ENCODE data around the gene WIPF1.
A peak's percentile ranks its signal among the peaks of the same experiment; 100 is the strongest.

Gene WIPF1

GRCh38 chr2:174563530-174564282 is 33.9 kb downstream of the WIPF1 start:
- no peaks in the 10 kb centered on the region for H3K27me3 ChIP-seq (ENCODE audit: control insufficient read depth in 1 of 2, insufficient read depth in 1 of 2, low read length in 2 of 2)
- H2BK120ac ChIP-seq (ENCODE audit: low read depth, low read length) = no peak overlapping the region
- no peak overlapping the region for H2BK15ac ChIP-seq (ENCODE audit: low read depth, poor library complexity, severe bottlenecking)
- no peak for DNase-seq
- H3K23ac ChIP-seq (ENCODE audit: low read length in 2 of 2) = no peak overlapping the region
- no peak overlapping the region for H3K4me2 ChIP-seq (ENCODE audit: low read length, poor library complexity, severe bottlenecking)
- H4K8ac ChIP-seq (ENCODE audit: low read length) = no peak overlapping the region
- H3K4ac ChIP-seq (ENCODE audit: low read depth in 1 of 2, low read length in 2 of 2) = no peak overlapping the region
- no peak overlapping the region for H3K14ac ChIP-seq (ENCODE audit: low read length in 2 of 2)
- H3K4me1 ChIP-seq (ENCODE audit: control insufficient read depth, insufficient read depth, low read depth, low read length) = no peaks in the 10 kb centered on the region
- no peak overlapping the region for H4K91ac ChIP-seq (ENCODE audit: low read length)
- WGBS = 95% methylated on average over 2 of the region's 5 CpGs
- no peaks in the 10 kb centered on the region for H3K9me3 ChIP-seq (ENCODE audit: control insufficient read depth, low read length)
- no peak overlapping the region for H2BK12ac ChIP-seq (ENCODE audit: low read length in 2 of 2)
- no peaks in the 10 kb centered on the region for H3K79me1 ChIP-seq (replicated peaks; ENCODE audit: low read length, poor library complexity, severe bottlenecking)
- H3K36me3 ChIP-seq (ENCODE audit: control insufficient read depth in 1 of 2, insufficient read depth in 2 of 2, low read depth in 1 of 2, low read length in 2 of 2) = peaks cover 20 to 80% of the 10 kb centered on the region in 2 experiments
- H2AFZ ChIP-seq (ENCODE audit: low read depth, low read length) = no peak overlapping the region
- no peak overlapping the region for H2AK5ac ChIP-seq (ENCODE audit: low read length, severe bottlenecking)
- H2BK5ac ChIP-seq (ENCODE audit: low read depth, low read length, poor library complexity, severe bottlenecking) = no peak overlapping the region
- no peak overlapping the region for H3K9ac ChIP-seq (ENCODE audit: low read length)
- no peak overlapping the region for H3K4me3 ChIP-seq (ENCODE audit: insufficient read depth in 1 of 2, low read depth in 1 of 2, low read length in 2 of 2)
- H3K27ac ChIP-seq (ENCODE audit: low read length, poor library complexity, severe bottlenecking) = no peak overlapping the region
- H3K18ac ChIP-seq (ENCODE audit: low read depth in 1 of 2, low read length in 2 of 2) = no peak overlapping the region

GRCh38 chr2:174561972-174562370 is 35.6 kb downstream of the WIPF1 start:
- no peak overlapping the region for H2BK5ac ChIP-seq (ENCODE audit: low read depth, low read length, poor library complexity, severe bottlenecking)
- no peak overlapping the region for H3K18ac ChIP-seq (ENCODE audit: low read depth in 1 of 2, low read length in 2 of 2)
- H4K91ac ChIP-seq (ENCODE audit: low read length) = no peak overlapping the region
- H3K23ac ChIP-seq (ENCODE audit: low read length in 2 of 2) = no peak overlapping the region
- 89% methylated on average over 5 of the region's 5 CpGs for WGBS
- no peaks in the 10 kb centered on the region for H3K27me3 ChIP-seq (ENCODE audit: control insufficient read depth in 1 of 2, insufficient read depth in 1 of 2, low read length in 2 of 2)
- no peak overlapping the region for H4K8ac ChIP-seq (ENCODE audit: low read length)
- no peak overlapping the region for H3K4ac ChIP-seq (ENCODE audit: low read depth in 1 of 2, low read length in 2 of 2)
- H3K14ac ChIP-seq (ENCODE audit: low read length in 2 of 2) = no peak overlapping the region
- no peak overlapping the region for H2AFZ ChIP-seq (ENCODE audit: low read depth, low read length)
- no peak overlapping the region for H3K4me3 ChIP-seq (ENCODE audit: insufficient read depth in 1 of 2, low read depth in 1 of 2, low read length in 2 of 2)
- H2BK15ac ChIP-seq (ENCODE audit: low read depth, poor library complexity, severe bottlenecking) = no peak overlapping the region
- no peak overlapping the region for H3K27ac ChIP-seq (ENCODE audit: low read length, poor library complexity, severe bottlenecking)
- no peak overlapping the region for H2BK12ac ChIP-seq (ENCODE audit: low read length in 2 of 2)
- no peaks in the 10 kb centered on the region for H3K4me1 ChIP-seq (ENCODE audit: control insufficient read depth, insufficient read depth, low read depth, low read length)
- DNase-seq = no peak
- H2AK5ac ChIP-seq (ENCODE audit: low read length, severe bottlenecking) = no peak overlapping the region
- H3K9ac ChIP-seq (ENCODE audit: low read length) = peak overlapping the region; percentile 27
- H3K9me3 ChIP-seq (ENCODE audit: control insufficient read depth, low read length) = no peaks in the 10 kb centered on the region
- peaks cover 16 to 76% of the 10 kb centered on the region in 2 experiments for H3K36me3 ChIP-seq (ENCODE audit: control insufficient read depth in 1 of 2, insufficient read depth in 2 of 2, low read depth in 1 of 2, low read length in 2 of 2)
- H3K79me1 ChIP-seq (replicated peaks; ENCODE audit: low read length, poor library complexity, severe bottlenecking) = no peaks in the 10 kb centered on the region
- no peak overlapping the region for H3K4me2 ChIP-seq (ENCODE audit: low read length, poor library complexity, severe bottlenecking)
- no peak overlapping the region for H2BK120ac ChIP-seq (ENCODE audit: low read depth, low read length)

- H3K4me1 ChIP-seq (ENCODE audit: control insufficient read depth, insufficient read depth, low read depth, low read length) = no peaks in the 10 kb centered on the region
- H2AK5ac ChIP-seq (ENCODE audit: low read length, severe bottlenecking) = no peak overlapping the region
- no peaks in the 10 kb centered on the region for H3K79me1 ChIP-seq (replicated peaks; ENCODE audit: low read length, poor library complexity, severe bottlenecking)
- H2BK15ac ChIP-seq (ENCODE audit: low read depth, poor library complexity, severe bottlenecking) = no peak overlapping the region
- no peak overlapping the region for H3K18ac ChIP-seq (ENCODE audit: low read depth in 1 of 2, low read length in 2 of 2)
- H3K14ac ChIP-seq (ENCODE audit: low read length in 2 of 2) = no peak overlapping the region
- H4K91ac ChIP-seq (ENCODE audit: low read length) = no peak overlapping the region
- H3K9ac ChIP-seq (ENCODE audit: low read length) = peak overlapping the region; percentile 46
- H3K9me3 ChIP-seq (ENCODE audit: control insufficient read depth, low read length) = no peaks in the 10 kb centered on the region
- H4K8ac ChIP-seq (ENCODE audit: low read length) = no peak overlapping the region
- no peak overlapping the region for H2BK5ac ChIP-seq (ENCODE audit: low read depth, low read length, poor library complexity, severe bottlenecking)
- H2AFZ ChIP-seq (ENCODE audit: low read depth, low read length) = no peak overlapping the region
- H3K36me3 ChIP-seq (ENCODE audit: control insufficient read depth in 1 of 2, insufficient read depth in 2 of 2, low read depth in 1 of 2, low read length in 2 of 2) = peaks cover 13 to 70% of the 10 kb centered on the region in 2 experiments
- H2BK12ac ChIP-seq (ENCODE audit: low read length in 2 of 2) = no peak overlapping the region
- no peak overlapping the region for H3K27ac ChIP-seq (ENCODE audit: low read length, poor library complexity, severe bottlenecking)
- no peak overlapping the region for H3K4ac ChIP-seq (ENCODE audit: low read depth in 1 of 2, low read length in 2 of 2)
- 95% methylated on average over 5 of the region's 8 CpGs for WGBS
- no peak for DNase-seq
- H3K27me3 ChIP-seq (ENCODE audit: control insufficient read depth in 1 of 2, insufficient read depth in 1 of 2, low read length in 2 of 2) = no peaks in the 10 kb centered on the region
- no peak overlapping the region for H3K23ac ChIP-seq (ENCODE audit: low read length in 2 of 2)
- H2BK120ac ChIP-seq (ENCODE audit: low read depth, low read length) = no peak overlapping the region
- H3K4me3 ChIP-seq (ENCODE audit: insufficient read depth in 1 of 2, low read depth in 1 of 2, low read length in 2 of 2) = no peak overlapping the region
- H3K4me2 ChIP-seq (ENCODE audit: low read length, poor library complexity, severe bottlenecking) = no peak overlapping the region
These were observed 36.2 kb downstream of the WIPF1 start for GRCh38 chr2:174561283-174561971.

GRCh38 chr2:174560737-174561136 is 36.9 kb downstream of the WIPF1 start:
- Histone ChIP-seq H4K91ac (ENCODE audit: low read length) (no peak overlapping the region), H3K27me3 (ENCODE audit: control insufficient read depth in 1 of 2, insufficient read depth in 1 of 2, low read length in 2 of 2) (no peaks in the 10 kb centered on the region), H3K4ac (ENCODE audit: low read depth in 1 of 2, low read length in 2 of 2) (no peak overlapping the region), H4K8ac (ENCODE audit: low read length) (no peak overlapping the region), H2BK12ac (ENCODE audit: low read length in 2 of 2) (no peak overlapping the region), H3K4me2 (ENCODE audit: low read length, poor library complexity, severe bottlenecking) (no peak overlapping the region), H3K36me3 (ENCODE audit: control insufficient read depth in 1 of 2, insufficient read depth in 2 of 2, low read depth in 1 of 2, low read length in 2 of 2) (peaks cover 13 to 70% of the 10 kb centered on the region in 2 experiments), H2BK15ac (ENCODE audit: low read depth, poor library complexity, severe bottlenecking) (no peak overlapping the region), H3K27ac (ENCODE audit: low read length, poor library complexity, severe bottlenecking) (no peak overlapping the region), H3K79me1 (replicated peaks; ENCODE audit: low read length, poor library complexity, severe bottlenecking) (no peaks in the 10 kb centered on the region), H3K9me3 (ENCODE audit: control insufficient read depth, low read length) (no peaks in the 10 kb centered on the region), H2AK5ac (ENCODE audit: low read length, severe bottlenecking) (no peak overlapping the region), H2BK120ac (ENCODE audit: low read depth, low read length) (no peak overlapping the region), H3K14ac (ENCODE audit: low read length in 2 of 2) (no peak overlapping the region), H3K4me1 (ENCODE audit: control insufficient read depth, insufficient read depth, low read depth, low read length) (no peaks in the 10 kb centered on the region), H3K4me3 (ENCODE audit: insufficient read depth in 1 of 2, low read depth in 1 of 2, low read length in 2 of 2) (no peak overlapping the region), H3K18ac (ENCODE audit: low read depth in 1 of 2, low read length in 2 of 2) (no peak overlapping the region), H2AFZ (ENCODE audit: low read depth, low read length) (no peak overlapping the region), H3K23ac (ENCODE audit: low read length in 2 of 2) (no peak overlapping the region), H2BK5ac (ENCODE audit: low read depth, low read length, poor library complexity, severe bottlenecking) (no peak overlapping the region), H3K9ac (ENCODE audit: low read length) (peak overlapping the region; percentile 46)
- DNase-seq = no peak
